HL-60 (cell line): ENCODE data around the gene ATP2B2.

Experiments used
- DNase-seq, 2 experiments: peaks; one replicate each; pipeline ENCODE4 v3.0.0-alpha.2; 2010 to 2020; ENCODE audit warnings: low read depth in 1 of 2, low spot score in 1 of 2
- H3K27ac ChIP-seq: fragments of 250-450 bp; sonication (Bioruptor Pico); replicated peaks from 2 replicates; pipeline ENCODE4 v1.5.1; 2020; ENCODE audit warnings: mild to moderate bottlenecking, moderate library complexity
- H3K27me3 ChIP-seq: fragments of 250-450 bp; sonication (Bioruptor Pico); 2 replicates; pipeline ENCODE4 v1.5.1; 2021; ENCODE audit warnings: mild to moderate bottlenecking, moderate library complexity; ENCODE audit not compliant: insufficient read depth, poor library complexity, severe bottlenecking
- H3K4me3 ChIP-seq: replicated peaks from 2 replicates; pipeline ENCODE4 v1.5.1; 2011; ENCODE audit warnings: mild to moderate bottlenecking, control low read depth, low read length; ENCODE audit not compliant: insufficient read depth
- GABPA ChIP-seq: IDR thresholded peaks from 2 replicates; pipeline ENCODE4 v1.6.1; 2012; ENCODE audit warnings: low read depth
- POLR2AphosphoS5 ChIP-seq: IDR thresholded peaks from 2 replicates; pipeline ENCODE4 v1.6.1; 2012; ENCODE audit warnings: low read depth
- SPI1 ChIP-seq: IDR thresholded peaks from 2 replicates; pipeline ENCODE4 v1.6.1; 2012; ENCODE audit warnings: low read depth, mild to moderate bottlenecking, borderline replicate concordance
- TF ChIP-seq, protein P1 (sequence below): IDR thresholded peaks from 2 replicates; pipeline ENCODE4 v1.6.1; 2012; ENCODE audit warnings: low read depth; ENCODE audit not compliant: insufficient replicate concordance
- TF ChIP-seq, protein P2 (sequence below): IDR thresholded peaks from one replicate; pipeline ENCODE4 v1.5.1; 2011; ENCODE audit warnings: low read length, control low read depth, inconsistent platforms; ENCODE audit not compliant: insufficient read depth

ATP2B2 gene

DNA sequence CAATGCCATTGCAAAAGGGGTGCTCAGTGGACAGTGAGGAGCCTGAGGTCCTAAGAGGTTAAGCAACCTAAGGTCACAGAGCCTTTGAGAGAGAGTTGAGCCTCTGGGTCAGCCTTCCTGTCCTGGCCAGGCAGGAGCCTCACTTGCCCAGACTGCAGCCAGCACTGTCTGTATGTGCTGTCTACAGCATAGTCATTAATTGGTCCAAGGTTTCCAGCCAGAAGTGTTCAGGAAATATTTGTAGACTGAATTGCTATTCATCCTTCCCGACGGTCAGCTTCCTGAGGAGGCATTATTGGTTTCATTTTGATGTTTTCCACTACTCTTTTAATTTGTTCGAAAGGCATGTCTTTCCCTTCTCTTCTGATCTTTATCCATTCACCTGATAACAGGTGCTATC, 192.5 kb downstream of the ATP2B2 start:
- TF ChIP-seq GABPA (no peak), POLR2AphosphoS5 (no peak), SPI1 (no peak)
- TF ChIP-seq, protein P1, sequence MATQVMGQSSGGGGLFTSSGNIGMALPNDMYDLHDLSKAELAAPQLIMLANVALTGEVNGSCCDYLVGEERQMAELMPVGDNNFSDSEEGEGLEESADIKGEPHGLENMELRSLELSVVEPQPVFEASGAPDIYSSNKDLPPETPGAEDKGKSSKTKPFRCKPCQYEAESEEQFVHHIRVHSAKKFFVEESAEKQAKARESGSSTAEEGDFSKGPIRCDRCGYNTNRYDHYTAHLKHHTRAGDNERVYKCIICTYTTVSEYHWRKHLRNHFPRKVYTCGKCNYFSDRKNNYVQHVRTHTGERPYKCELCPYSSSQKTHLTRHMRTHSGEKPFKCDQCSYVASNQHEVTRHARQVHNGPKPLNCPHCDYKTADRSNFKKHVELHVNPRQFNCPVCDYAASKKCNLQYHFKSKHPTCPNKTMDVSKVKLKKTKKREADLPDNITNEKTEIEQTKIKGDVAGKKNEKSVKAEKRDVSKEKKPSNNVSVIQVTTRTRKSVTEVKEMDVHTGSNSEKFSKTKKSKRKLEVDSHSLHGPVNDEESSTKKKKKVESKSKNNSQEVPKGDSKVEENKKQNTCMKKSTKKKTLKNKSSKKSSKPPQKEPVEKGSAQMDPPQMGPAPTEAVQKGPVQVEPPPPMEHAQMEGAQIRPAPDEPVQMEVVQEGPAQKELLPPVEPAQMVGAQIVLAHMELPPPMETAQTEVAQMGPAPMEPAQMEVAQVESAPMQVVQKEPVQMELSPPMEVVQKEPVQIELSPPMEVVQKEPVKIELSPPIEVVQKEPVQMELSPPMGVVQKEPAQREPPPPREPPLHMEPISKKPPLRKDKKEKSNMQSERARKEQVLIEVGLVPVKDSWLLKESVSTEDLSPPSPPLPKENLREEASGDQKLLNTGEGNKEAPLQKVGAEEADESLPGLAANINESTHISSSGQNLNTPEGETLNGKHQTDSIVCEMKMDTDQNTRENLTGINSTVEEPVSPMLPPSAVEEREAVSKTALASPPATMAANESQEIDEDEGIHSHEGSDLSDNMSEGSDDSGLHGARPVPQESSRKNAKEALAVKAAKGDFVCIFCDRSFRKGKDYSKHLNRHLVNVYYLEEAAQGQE, result no peak
- TF ChIP-seq, protein P2, sequence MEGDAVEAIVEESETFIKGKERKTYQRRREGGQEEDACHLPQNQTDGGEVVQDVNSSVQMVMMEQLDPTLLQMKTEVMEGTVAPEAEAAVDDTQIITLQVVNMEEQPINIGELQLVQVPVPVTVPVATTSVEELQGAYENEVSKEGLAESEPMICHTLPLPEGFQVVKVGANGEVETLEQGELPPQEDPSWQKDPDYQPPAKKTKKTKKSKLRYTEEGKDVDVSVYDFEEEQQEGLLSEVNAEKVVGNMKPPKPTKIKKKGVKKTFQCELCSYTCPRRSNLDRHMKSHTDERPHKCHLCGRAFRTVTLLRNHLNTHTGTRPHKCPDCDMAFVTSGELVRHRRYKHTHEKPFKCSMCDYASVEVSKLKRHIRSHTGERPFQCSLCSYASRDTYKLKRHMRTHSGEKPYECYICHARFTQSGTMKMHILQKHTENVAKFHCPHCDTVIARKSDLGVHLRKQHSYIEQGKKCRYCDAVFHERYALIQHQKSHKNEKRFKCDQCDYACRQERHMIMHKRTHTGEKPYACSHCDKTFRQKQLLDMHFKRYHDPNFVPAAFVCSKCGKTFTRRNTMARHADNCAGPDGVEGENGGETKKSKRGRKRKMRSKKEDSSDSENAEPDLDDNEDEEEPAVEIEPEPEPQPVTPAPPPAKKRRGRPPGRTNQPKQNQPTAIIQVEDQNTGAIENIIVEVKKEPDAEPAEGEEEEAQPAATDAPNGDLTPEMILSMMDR, result no peak
- H3K4me3 ChIP-seq, result no peak overlapping the region

DNA sequence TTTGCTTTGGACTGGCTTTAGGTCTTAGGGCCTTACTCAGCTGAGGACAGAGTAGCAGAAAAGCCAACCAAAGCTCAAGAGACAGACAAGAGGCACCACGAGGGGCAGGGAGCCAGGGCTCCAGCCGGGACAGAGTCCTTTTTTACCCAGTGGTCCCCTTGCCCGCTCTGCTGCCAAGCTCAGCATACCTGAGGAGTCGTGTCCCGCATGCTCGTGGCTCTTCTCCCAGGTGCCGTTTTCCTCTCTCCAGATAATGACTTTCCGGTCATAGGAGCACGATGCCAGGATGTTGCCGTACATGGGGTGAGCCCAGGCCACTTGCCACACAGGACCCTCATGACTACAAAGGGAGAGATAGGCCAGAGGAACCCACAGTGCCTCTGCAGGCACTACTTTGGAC, 193.0 kb downstream of the ATP2B2 start:
- H3K27me3 ChIP-seq, result no peaks in the 10 kb centered on the region
- H3K27ac ChIP-seq, result no peak overlapping the region
- DNase-seq, result no peak
- TF ChIP-seq, protein P1, result no peak
- TF ChIP-seq, protein P2, result no peak
- TF ChIP-seq SPI1 (no peak), GABPA (no peak), POLR2AphosphoS5 (no peak)
- H3K4me3 ChIP-seq, result no peak overlapping the region

More for the DNA sequence above, 192.5 kb downstream of the ATP2B2 start:
- no peak overlapping the region for H3K27ac ChIP-seq
- no peak for DNase-seq
- H3K27me3 ChIP-seq, result no peaks in the 10 kb centered on the region

DNA sequence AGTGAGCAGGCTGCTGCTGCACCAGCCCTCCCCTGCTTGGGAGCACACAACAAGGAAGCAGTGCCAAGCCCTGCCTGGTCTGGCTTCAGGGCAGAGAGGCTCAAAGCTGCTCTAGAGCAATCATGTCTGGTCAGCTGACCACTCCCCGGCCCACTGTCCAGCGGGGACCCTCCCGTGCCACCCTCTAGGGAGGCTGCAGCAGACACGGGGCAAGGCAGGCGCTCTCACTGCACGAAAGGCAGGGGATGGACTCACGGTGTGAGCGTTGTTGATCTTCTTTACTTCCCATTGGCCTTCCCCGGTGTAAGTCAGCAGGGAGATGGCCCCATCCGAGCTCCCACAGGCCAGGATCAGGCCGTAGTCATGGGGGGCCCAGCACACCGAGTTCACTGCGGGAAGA, 193.7 kb downstream of the ATP2B2 start:
- Histone ChIP-seq H3K27ac (no peak overlapping the region), H3K4me3 (no peak overlapping the region), H3K27me3 (no peaks in the 10 kb centered on the region)
- DNase-seq, result no peak
- TF ChIP-seq, protein P2, result no peak
- no peak for TF ChIP-seq POLR2AphosphoS5
- TF ChIP-seq, protein P1, result no peak
- no peak for TF ChIP-seq SPI1
- TF ChIP-seq GABPA, result no peak
